SK-N-SH treated with all-trans-retinoic acid at 6 μM for 48 hours (cell line): Measurements from ENCODE around the gene PLOD2.

Source experiments
- GLIS3 ChIP-seq: fragments of 250-450 bp; sonication (Bioruptor Pico); IDR thresholded peaks from 2 replicates; pipeline ENCODE4 v1.5.0; 2020; ENCODE audit warnings: mild to moderate bottlenecking, moderate library complexity
- ISL1 ChIP-seq: fragments of 250-450 bp; sonication (Bioruptor Pico); IDR thresholded peaks from 2 replicates; pipeline ENCODE4 v2.1.2; 2022; ENCODE audit warnings: mild to moderate bottlenecking, moderate library complexity
- PATZ1 ChIP-seq: fragments of 250-450 bp; sonication (Bioruptor Pico); IDR thresholded peaks from 2 replicates; pipeline ENCODE4 v1.8.0; 2020; ENCODE audit warnings: mild to moderate bottlenecking, moderate library complexity, borderline replicate concordance
- ZC3H10 ChIP-seq: fragments of 250-450 bp; sonication (Bioruptor Pico); IDR thresholded peaks from 2 replicates; pipeline ENCODE4 v1.5.1; 2021; ENCODE audit warnings: mild to moderate bottlenecking, moderate library complexity

- TF ChIP-seq PATZ1 (CRISPR knock-in tag) (no peak), GLIS3 (CRISPR knock-in tag) (no peak), ZC3H10 (CRISPR knock-in tag) (no peak), ISL1 (CRISPR knock-in tag) (no peak)
Measured at GRCh38 chr3:146161663-146162002, 649 bp upstream of the PLOD2 start.
